DOHH2 (cell line): ENCODE results near the gene FMNL2.

Experiments used
- H3F3A ChIP-seq: fragments of 200-600 bp; sonication (generic), shearing (Covaris generic); 2 replicates; pipeline ENCODE4 v1.6.0; 2016; ENCODE audit warnings: antibody characterized with exemption, mild to moderate bottlenecking; ENCODE audit not compliant: control insufficient read depth, insufficient read depth
- H3K27ac ChIP-seq: fragments of 200-600 bp; sonication (generic); 2 replicates; pipeline ENCODE4 v1.5.1; 2014; ENCODE audit warnings: low read depth, mild to moderate bottlenecking, low read length, moderate library complexity
- H3K27me3 ChIP-seq: fragments of 200-600 bp; sonication (generic); 2 replicates; pipeline ENCODE4 v1.6.1; 2014; ENCODE audit warnings: mild to moderate bottlenecking, low read length, mixed read lengths; ENCODE audit not compliant: control insufficient read depth
- H3K36me3 ChIP-seq: fragments of 200-600 bp; sonication (generic); 2 replicates; pipeline ENCODE4 v1.6.1; 2014; ENCODE audit warnings: mild to moderate bottlenecking, low read length, moderate library complexity, mixed read lengths; ENCODE audit not compliant: control insufficient read depth
- H3K4me1 ChIP-seq: fragments of 200-600 bp; sonication (generic); 2 replicates; pipeline ENCODE4 v1.6.1; 2014; ENCODE audit warnings: mild to moderate bottlenecking, low read length, mixed read lengths; ENCODE audit not compliant: control insufficient read depth
- H3K4me2 ChIP-seq: fragments of 200-600 bp; sonication (generic); 2 replicates; pipeline ENCODE4 v1.6.0; 2014; ENCODE audit warnings: mild to moderate bottlenecking, low read length, moderate library complexity
- H3K4me3 ChIP-seq: fragments of 200-600 bp; sonication (generic); 2 replicates; pipeline ENCODE4 v1.5.1; 2014; ENCODE audit warnings: mild to moderate bottlenecking, low read length, mixed read lengths
- H3K79me2 ChIP-seq: fragments of 200-600 bp; sonication (generic); 2 replicates; pipeline ENCODE4 v1.6.1; 2014; ENCODE audit warnings: mild to moderate bottlenecking, low read length, mixed read lengths; ENCODE audit not compliant: control insufficient read depth
- H3K9me2 ChIP-seq: fragments of 200-600 bp; sonication (generic); replicated peaks from 2 replicates; pipeline ENCODE4 v1.6.1; 2014; ENCODE audit warnings: mild to moderate bottlenecking, low read length, mixed read lengths; ENCODE audit not compliant: control insufficient read depth
- H3K9me3 ChIP-seq: fragments of 200-600 bp; sonication (generic); 2 replicates; pipeline ENCODE4 v1.6.1; 2014; ENCODE audit warnings: antibody characterized with exemption, low read length, mixed read lengths; ENCODE audit not compliant: control insufficient read depth, insufficient read depth
- H4K20me1 ChIP-seq: fragments of 200-600 bp; sonication (generic); 2 replicates; pipeline ENCODE4 v1.6.0; 2014; ENCODE audit warnings: low read depth, mild to moderate bottlenecking, antibody characterized with exemption, low read length, moderate library complexity; ENCODE audit not compliant: control insufficient read depth, insufficient read depth
- EZH2phosphoT487 ChIP-seq: fragments of 200-600 bp; sonication (generic); IDR thresholded peaks from 2 replicates; pipeline ENCODE4 v1.6.1; 2017; ENCODE audit warnings: borderline replicate concordance, mild to moderate bottlenecking, antibody characterized with exemption, low read length, moderate library complexity, mixed read lengths
- TF ChIP-seq, protein P1 (sequence below): fragments of 200-600 bp; sonication (generic); IDR thresholded peaks from one replicate; pipeline ENCODE4 v1.5.1; 2014; ENCODE audit warnings: antibody characterized with exemption, mild to moderate bottlenecking, low read depth, low read length; ENCODE audit not compliant: poor library complexity, severe bottlenecking

FMNL2 gene

DNA sequence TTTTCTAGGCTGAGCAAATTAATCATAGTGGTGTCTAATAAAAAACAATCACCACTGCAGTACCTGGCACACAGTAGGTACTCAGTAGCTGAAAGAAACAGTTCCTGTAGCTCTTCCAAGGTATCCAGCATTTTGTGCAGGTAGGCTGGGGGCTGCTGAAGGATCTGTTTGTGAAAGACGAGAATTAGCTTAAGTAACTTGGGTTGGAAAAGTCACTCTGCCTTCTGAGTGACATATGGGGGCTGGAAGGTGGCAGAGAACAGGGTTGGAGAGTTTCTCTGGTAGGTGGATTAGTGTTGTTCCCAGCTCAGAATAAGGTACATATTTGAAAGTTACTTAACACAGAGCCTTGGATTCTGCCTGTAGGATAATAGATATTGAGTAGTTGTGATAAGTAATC, 72.8 kb downstream of the FMNL2 start:
- H3K4me1 ChIP-seq, result no peaks in the 10 kb centered on the region
- no peaks in the 10 kb centered on the region for H3K36me3 ChIP-seq
- no peaks in the 10 kb centered on the region for H3F3A ChIP-seq
- H3K27ac ChIP-seq, result no peak overlapping the region
- H3K4me3 ChIP-seq, result no peak overlapping the region
- H4K20me1 ChIP-seq, result no peaks in the 10 kb centered on the region
- no peak overlapping the region for H3K4me2 ChIP-seq
- H3K27me3 ChIP-seq, result peaks cover 5% of the 10 kb centered on the region
- no peaks in the 10 kb centered on the region for H3K9me2 ChIP-seq
- TF ChIP-seq, protein P1, sequence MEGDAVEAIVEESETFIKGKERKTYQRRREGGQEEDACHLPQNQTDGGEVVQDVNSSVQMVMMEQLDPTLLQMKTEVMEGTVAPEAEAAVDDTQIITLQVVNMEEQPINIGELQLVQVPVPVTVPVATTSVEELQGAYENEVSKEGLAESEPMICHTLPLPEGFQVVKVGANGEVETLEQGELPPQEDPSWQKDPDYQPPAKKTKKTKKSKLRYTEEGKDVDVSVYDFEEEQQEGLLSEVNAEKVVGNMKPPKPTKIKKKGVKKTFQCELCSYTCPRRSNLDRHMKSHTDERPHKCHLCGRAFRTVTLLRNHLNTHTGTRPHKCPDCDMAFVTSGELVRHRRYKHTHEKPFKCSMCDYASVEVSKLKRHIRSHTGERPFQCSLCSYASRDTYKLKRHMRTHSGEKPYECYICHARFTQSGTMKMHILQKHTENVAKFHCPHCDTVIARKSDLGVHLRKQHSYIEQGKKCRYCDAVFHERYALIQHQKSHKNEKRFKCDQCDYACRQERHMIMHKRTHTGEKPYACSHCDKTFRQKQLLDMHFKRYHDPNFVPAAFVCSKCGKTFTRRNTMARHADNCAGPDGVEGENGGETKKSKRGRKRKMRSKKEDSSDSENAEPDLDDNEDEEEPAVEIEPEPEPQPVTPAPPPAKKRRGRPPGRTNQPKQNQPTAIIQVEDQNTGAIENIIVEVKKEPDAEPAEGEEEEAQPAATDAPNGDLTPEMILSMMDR, result no peak
- TF ChIP-seq EZH2phosphoT487, result no peak
- H3K79me2 ChIP-seq, result no peaks in the 10 kb centered on the region
- H3K9me3 ChIP-seq, result no peaks in the 10 kb centered on the region

- H3F3A ChIP-seq, result no peaks in the 10 kb centered on the region
- no peak overlapping the region for H3K4me2 ChIP-seq
- H3K27me3 ChIP-seq, result peaks cover 5% of the 10 kb centered on the region
- TF ChIP-seq EZH2phosphoT487, result no peak
- TF ChIP-seq, protein P1, result no peak
- H3K4me3 ChIP-seq, result no peak overlapping the region
- no peaks in the 10 kb centered on the region for H4K20me1 ChIP-seq
- H3K9me3 ChIP-seq, result no peaks in the 10 kb centered on the region
- H3K27ac ChIP-seq, result no peak overlapping the region
- H3K9me2 ChIP-seq, result no peaks in the 10 kb centered on the region
- no peaks in the 10 kb centered on the region for H3K36me3 ChIP-seq
- H3K79me2 ChIP-seq, result no peaks in the 10 kb centered on the region
- no peaks in the 10 kb centered on the region for H3K4me1 ChIP-seq
Measured at GRCh38 chr2:152408254-152408653, 73.3 kb downstream of the FMNL2 start.

DNA sequence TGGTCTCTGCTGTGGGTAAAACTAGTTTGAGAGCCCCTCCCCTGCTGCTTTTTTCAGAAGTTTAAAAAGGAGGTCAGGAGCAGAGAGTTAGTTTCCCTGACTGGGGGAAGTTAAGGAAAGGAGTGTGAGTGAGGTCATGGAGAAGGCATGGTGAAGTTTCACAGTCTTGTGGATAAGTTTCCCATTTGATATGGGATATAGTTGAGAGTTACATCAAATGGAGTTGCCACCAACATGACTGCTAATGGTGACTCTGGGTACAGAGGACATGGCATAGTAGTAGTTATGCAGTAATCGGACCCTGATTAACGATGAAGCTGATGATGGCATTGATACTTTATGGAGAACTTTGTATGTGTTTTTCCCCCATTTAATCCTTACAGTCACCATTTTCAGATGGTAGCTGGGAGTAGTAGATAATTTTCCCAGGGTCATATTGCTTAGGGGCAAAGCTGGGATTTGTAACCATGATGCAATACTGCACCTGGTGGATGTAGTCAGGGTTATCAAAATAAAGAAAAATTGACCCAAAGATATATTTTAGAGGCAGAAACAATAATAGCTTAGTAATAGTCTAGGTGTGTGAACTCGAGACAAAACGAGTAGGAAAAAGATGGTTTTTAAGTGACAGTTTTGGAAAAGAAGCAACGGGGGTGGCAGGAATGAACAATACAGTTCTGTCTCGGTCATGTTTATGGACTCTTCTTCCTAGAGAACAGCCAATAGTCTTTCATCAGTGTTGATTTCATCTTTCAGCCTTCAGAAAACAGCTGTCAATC, 74.6 kb downstream of the FMNL2 start:
- H3K9me2 ChIP-seq, result no peaks in the 10 kb centered on the region
- no peak overlapping the region for H3K27ac ChIP-seq
- H3F3A ChIP-seq, result no peaks in the 10 kb centered on the region
- no peak overlapping the region for H3K4me2 ChIP-seq
- peaks cover 5% of the 10 kb centered on the region for H3K27me3 ChIP-seq
- TF ChIP-seq EZH2phosphoT487, result no peak
- TF ChIP-seq, protein P1, result no peak
- no peaks in the 10 kb centered on the region for H3K9me3 ChIP-seq
- no peak overlapping the region for H3K4me3 ChIP-seq
- no peaks in the 10 kb centered on the region for H3K79me2 ChIP-seq
- H3K36me3 ChIP-seq, result no peaks in the 10 kb centered on the region
- no peaks in the 10 kb centered on the region for H3K4me1 ChIP-seq
- H4K20me1 ChIP-seq, result no peaks in the 10 kb centered on the region
